HG02938 (cell line): ENCODE data around the gene SH3BGRL3.
"Not testable (repeated sequence)": the region's sequence is repeated elsewhere in the genome, so short reads cannot be mapped to it uniquely, and the experiment has no call there.

Source experiments
- ATAC-seq: cut with Tn5 transposase; IDR thresholded peaks from one replicate; pipeline ENCODE4 v1.9.1; 2021; ENCODE audit warnings: mild to moderate bottlenecking, moderate library complexity; ENCODE audit not compliant: unreplicated experiment

The SH3BGRL3 gene

DNA sequence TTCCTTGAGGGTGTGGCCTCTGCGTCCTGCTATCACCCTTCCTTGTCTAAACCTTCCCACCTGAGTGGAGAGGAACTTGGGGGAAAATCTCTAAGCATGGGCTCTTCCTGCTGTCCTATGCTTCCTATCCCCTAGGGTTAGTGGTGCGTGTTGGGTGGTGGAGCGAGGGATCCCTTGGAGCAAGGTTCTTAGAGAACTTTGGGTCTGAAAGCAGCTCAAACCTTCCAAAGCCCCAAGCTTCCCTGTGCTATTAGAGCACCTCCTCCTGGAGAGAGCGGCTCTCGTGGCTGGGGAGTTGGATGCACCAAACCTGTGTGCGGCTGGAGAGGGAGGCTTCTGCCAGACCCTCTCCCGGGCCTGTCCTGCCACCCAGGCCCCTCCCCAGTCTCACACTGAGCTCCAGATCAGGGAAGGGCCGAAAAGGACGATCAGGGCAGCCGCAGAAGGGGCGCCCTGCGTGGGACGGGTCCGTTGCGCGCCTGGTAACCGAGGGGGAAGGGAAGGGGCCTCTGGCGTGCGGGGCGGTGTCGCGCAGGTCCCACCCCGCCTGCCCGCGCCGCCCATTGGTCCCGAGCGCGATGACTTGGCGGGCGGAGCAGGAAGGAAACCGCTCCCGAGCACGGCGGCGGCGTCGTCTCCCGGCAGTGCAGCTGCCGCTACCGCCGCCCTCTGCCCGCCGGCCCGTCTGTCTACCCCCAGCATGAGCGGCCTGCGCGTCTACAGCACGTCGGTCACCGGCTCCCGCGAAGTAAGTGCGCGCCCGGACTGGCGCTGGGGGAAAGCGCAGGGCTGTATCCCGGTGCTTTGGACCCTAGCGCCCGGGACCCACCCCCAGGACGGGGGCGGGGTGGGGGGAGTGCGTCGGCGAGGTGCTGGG, at the start of gene SH3BGRL3:
Gene SH3BGRL3 (plus strand): TSS at position 631 of the 877 bp plus-strand sequence. CDS start 70 bp downstream, at position 701.
- ATAC-seq = peak; percentile 41

DNA sequence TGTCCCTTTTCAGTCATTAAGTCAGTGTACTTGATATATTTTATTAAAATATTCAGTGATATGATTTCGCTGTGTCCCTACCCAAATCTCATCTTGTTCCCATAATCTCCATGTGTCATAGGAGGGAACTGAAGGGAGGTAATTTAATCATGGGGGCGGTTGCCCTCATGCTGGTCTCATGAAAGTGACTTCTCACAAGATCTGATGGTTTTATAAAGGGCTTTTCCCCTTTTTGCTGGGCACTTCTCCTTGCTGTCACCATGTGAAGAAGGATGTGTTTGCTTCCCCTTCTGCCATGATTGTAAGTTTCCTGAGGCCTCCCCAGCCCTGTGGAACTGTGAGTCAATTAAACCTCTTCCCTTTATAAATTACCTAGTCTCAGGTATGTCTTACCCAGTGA, 49.2 kb upstream of the SH3BGRL3 start:
- not testable (repeated sequence) for ATAC-seq

DNA sequence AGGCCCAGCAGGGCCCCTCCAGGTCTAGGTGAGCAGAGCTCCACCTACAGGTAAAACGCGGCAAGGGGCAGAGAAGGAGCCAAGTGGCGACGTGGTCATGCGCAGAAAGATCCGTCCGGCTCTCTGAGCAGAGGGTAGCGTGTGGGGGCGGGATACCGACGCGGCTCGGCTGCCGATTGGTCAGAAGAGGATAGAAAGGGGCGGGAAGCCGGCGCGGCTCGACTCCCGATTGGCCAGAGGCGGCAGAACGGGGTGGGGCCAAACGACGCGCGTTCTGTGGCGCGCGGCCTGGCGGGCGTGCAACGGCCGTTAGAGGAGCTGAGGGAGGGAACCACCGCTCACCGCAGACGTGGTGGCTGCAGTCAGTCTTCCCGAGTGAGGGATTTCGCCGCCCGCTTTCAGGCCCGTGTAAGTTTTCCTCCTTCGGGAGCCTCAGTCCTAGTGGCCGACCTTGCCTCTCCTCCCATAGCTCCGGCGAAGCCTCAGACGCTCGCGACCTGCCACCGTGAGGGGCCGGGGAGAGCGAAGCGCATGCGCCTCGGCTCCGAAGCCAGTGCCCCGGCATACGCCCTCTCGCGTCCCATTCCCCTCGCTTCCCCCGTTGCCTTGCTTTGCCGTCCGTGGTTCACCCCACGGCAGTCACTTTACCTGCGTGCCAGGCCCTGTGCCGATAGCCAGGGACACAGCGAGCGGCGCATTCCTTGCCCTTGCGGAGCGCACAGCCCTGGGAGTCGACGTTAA, 45.8 kb upstream of the SH3BGRL3 start, which contains the start of gene CEP85:
Gene CEP85 (plus strand): TSS at position 298 of the 741 bp plus-strand sequence. CDS start 5,584 bp downstream, outside the sequence.
- peak; percentile 94 for ATAC-seq

DNA sequence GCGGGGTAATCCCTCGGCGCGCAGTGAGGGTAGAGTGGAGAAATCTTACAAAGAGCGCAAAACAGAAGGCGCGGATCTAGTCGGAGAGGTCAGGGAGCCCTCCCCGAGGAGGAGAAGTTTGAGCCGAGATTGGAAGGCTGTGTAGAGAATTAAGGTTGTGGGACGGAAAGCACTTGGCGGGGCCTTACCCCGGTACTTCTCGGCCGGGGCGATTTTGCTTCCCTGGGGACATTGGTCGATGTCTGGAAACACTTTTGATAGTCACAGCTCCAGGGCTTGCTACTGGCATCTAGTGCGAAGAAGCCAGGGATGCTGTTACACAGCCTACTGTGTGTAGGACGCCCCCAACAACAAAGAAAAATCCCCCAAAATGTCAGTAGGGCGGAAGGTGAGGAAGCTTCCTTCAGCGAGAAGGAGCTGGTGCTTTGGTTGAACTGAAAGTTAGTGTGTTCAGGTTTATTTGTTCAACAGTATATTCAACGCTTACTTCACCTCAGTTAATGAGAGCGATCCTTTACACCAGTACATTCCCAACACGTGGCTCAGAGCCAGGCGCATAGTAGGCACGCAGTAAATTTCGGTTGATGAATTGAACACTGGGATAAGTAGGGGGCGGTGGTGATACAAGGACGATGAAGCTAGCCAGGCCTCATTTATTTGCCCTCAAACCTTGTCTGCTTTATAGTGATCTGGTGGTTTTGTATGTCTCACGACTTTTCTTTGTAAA, 45.1 kb upstream of the SH3BGRL3 start:
- peak; percentile 1 for ATAC-seq

DNA sequence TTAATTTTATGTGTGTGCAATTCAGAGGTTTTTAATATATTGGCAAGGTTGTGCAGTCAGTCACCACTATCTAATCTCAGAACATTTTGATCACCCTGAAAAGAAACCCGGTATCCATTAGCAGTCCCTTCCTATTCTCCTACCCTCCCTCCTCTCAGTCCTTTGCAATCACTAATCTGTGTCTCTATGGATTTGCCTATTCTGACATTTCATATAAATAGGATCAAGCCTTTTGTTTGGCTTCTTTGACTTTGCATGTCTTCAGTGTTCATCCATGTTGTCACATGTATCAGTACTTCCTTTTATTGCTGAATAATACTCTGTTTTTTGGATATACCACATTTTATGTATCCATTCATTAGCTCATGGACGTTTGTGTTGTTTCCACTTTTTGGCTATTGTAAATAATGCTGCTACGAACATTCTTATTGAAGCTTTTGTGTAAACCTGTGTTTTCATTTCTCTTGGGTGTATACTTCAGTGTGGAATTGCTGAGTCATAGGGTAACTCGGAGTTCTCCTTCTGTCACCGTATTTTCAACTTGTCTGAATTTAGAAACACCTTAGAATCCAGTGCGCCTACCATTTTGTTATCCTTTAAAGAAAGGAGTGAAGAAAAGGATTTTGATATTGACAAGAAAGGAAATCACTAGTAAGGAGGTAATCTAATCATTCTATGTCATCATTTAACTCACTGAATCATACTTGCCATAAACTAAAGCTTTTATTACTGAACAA, 42.5 kb upstream of the SH3BGRL3 start:
- no peak for ATAC-seq

DNA sequence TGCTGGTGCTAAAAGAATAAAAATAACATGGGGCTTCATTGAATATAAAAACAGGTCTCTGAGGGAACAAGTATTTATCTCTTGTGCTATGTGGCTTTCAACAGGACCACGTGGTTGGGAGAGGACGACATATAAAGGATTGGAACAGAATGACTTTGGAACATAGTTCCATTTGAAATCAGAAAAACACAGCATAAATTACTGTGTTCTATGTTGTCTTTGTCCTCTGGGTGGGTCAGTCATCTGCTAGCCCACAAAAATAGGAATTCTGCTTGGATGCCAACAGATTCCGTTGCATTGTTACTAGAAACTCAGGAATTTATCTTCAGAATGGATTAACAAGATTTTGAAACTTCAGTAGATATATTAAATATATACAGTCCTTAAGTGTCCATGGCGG, 40.0 kb upstream of the SH3BGRL3 start:
- no peak for ATAC-seq

DNA sequence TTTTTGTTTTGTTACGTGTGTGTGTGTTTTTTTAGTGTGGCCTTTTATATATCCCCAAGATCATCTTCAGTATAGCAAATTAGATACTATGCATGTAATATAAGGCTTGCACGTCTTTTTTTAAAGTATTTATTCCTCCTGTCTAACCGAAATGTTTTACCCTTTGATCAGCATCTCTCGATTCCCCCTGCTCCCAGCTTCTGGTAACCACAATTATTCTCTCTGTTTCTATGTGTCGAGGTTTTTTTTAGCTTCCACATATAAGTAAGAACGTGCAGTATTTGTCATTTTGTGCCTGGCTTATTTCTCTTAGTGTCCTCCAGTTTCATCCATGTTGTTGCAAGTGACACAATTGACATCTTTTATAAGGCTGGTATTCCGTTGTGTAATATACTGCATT, 27.2 kb upstream of the SH3BGRL3 start:
- ATAC-seq = no peak

DNA sequence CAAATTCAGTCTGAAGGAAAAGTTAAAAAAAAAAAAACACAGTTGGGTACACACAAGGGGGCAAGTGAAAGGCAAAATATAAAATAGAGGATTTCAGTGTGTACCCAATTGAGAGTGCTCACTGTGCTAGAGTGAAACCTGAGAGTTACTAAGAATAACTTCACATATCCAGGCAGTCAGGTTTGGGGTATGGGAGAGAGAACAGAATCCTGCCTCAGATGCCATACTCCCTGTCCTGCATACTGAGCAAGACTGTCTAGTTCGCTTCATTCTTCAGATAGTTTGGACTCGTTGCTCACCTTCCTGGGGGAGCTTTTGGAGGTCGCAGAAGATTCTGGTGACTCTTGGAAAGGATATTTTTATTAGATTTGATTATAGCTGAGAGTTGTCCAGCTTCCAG, 25.5 kb upstream of the SH3BGRL3 start:
- no peak for ATAC-seq

DNA sequence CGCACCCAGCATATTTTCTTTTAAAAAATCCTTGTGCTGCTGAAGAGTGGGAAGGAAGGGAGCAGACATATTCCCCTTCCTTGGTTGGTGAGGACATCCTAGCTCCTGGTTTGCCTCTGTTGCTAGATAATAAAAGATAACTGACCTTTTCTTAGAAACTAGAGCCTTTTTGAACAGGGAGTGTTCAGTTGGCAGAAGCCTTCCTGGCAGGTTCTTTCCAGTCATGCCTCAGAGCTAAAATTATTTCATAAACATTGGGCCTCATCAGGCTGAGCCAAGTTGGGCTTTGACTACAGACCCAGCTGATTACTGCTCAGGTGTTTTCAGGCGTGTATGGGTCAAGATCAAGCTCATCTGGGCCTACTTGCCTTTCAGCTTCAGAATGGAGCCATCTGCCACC, 22.7 kb upstream of the SH3BGRL3 start:
- ATAC-seq = no peak

DNA sequence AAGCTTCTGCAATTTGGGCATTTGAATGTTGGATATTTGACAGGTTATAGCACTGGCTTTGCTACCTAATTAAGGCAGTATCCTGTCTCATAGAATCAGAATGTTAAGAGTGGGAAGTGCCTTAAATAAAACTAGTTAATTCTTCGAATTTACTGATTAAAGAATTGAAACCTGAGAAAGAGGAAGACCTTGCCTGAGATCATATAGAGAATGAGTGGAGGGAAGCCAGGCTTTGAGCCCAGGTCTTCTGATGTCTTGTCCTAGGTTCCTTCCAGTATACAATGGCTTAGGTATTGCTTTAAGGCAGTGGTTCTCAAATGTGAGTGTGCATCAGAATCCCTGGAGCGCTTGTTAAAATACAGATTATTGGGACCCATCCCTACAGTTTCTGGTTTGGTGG, 20.9 kb upstream of the SH3BGRL3 start:
- no peak for ATAC-seq

DNA sequence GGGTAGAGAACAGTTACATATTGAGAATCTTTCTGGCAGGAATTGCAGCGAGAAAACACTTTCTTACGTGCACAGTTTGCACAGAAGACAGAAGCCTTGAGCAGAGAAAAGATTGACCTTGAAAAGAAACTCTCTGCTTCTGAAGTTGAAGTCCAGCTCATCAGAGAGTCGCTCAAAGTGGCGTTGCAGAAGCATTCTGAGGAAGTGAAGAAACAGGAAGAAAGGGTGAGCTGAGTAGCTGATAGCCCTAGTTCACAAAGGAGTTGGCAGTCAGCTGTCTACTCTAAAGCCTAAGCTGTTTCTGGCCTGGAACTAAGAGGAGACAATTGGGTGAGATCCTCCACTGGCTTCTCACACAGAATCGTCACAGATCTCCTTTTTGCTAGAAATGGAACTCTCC, 20.3 kb upstream of the SH3BGRL3 start:
- no peak for ATAC-seq

DNA sequence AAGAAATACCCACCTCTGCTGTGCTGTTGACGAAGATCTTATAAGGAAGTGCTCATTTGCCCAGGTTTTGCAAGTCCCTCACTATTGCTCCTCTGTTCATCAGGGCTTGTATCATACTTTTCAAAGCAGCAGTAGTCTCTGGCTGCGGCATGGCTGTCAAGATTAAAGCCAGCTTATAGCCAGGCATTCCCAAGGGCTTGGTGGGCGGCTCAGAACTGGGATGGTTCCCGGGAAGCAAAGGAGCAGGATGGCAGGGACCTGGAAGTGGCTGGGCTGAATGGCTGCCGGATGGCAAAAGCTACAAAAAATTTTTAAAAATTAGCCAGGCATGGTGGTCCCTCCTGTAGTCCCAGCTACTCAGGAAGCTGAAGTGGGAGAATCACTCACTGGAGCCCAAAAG, 16.7 kb upstream of the SH3BGRL3 start:
- no peak for ATAC-seq

DNA sequence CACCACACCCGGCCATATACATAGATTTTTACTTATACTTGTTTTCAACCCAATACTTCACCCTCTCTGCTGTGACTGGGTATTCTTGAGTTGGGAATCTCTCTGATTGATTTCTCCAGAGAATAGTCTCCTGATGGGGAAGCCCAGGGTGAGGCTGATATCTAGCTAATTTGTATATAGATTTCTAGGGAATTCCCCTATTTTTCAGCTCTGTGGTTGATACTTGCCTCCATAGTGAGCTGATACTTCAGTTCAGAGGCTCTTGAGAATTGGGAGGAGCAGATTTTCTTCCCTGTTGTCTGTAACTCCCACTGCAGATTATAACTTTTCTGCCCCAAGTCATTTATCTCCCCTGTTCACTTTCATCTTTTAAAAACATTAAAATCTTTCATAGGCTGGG, 14.5 kb upstream of the SH3BGRL3 start:
- ATAC-seq = no peak

DNA sequence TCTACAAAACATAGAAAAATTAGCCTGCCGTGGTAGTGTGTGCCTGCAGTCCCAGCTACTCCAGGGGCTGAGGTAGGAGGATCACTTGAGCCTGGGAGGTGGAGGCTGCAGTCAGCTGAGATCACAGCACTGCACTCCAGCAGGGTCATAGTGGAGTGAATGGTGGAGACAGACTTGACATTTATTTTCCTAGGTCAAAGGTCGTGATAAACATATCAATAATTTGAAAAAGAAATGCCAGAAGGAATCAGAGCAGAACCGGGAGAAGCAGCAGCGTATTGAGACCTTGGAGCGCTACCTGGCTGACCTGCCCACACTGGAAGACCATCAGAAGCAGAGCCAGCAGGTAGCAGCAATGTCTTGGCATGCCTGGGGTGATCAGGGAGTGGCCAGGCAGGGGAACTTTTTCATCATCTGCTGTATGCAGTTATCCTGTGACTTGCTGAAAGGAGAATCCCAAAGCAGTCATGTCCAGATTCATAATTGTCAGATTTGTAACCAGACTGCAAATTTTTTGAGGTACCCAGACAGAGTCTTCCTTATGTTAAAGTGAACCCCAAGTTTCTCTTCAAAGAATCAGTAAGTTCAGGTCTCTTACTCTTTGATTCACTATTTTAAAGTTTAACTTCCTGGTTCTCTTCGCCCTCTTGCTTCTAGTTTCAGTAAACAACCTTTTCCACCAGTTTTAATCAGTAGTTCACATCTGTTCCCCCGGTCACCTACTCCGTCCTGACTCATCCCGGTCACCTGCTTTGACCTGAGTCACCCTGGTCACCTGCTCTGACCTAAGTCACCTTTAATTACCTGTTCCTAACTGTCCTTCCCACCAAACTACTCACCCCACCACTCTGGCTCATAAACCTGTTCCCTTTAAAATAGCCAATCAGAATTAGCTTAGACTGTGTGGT, 11.3 kb upstream of the SH3BGRL3 start:
- no peak for ATAC-seq

DNA sequence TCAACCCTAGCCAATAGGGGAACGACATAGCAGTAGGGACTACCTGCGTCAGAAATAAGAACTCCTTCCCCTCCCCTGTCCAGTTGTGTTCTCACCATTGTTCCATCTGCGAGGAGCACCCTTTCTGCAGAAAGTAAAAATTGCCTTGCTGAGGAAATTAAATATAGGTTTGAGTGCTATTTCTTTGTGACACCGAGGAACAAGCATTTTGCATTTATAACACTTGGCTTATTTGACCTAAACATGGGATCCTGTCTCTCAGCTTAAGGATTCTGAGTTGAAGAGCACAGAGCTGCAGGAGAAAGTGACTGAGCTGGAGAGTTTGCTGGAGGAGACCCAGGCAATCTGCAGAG, 10.7 kb upstream of the SH3BGRL3 start:
- no peak for ATAC-seq

DNA sequence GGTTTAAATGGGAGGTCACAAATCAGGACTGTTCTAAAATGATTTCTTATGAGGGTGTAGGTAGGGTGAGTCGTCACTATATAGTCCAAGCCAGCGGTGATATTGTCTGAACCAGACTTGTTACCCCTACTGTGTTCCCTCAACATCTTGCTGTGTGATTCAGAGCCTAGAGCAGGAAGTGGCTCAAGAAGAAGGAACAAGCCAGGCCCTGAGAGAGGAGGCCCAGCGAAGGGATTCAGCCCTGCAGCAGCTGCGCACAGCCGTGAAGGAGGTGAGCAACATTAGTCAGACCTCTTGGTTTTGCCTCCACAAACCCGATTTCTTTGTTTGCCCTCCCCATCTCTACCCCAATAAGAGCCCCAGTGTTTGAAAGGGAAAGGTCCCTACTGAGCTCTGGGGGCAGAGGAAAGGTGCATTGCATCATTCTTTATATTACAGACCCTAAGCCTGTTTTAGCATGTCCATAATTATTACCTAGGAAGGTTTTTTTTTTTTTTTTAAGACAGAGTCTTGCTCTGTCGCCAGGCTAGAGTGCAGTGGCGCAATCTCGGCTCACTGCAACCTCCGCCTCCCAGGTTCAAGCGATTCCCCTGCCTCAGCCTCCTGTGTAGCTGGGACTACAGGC, 5.0 kb upstream of the SH3BGRL3 start:
- ATAC-seq = no peak

DNA sequence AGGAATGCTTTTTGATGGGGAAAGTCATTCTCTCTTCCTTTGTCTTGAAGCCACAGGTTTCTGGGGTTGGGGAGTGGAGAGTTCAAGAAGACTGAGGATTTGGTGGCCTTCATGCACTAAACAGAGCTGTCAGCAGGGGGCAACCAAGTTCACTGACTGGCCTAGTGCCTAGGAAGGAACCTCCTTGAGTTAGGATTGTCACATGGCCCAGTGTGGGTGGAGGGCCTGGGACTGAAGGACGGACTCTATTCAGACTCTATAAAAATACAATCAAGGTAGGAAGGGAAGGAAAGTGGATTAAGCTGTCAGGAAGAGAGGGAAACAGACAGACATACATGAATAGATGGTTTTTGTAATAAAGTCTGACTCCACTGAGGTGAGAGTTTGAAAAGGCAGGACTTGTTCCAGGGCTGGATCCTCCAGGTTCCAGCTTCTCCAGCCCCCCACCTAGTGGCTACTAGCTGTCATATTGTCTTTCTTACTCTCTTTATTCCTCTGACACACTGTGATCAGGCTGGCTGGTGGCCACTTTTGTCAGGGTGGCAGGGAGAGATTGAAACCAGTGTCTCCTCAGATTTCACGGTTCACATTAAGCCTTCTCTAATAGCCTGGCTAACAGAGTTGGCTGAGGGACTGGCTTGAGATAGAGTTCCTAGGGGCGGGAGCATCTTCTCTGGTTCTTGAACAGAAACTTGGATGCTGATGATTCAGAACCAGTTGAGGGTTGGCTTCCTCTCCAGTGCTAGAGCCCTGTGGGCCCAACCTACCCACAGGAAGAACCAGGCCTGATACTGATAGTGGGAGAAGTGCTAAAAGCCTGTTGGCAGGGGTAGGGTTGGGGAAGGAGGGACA, 4.1 kb upstream of the SH3BGRL3 start:
- ATAC-seq = no peak

DNA sequence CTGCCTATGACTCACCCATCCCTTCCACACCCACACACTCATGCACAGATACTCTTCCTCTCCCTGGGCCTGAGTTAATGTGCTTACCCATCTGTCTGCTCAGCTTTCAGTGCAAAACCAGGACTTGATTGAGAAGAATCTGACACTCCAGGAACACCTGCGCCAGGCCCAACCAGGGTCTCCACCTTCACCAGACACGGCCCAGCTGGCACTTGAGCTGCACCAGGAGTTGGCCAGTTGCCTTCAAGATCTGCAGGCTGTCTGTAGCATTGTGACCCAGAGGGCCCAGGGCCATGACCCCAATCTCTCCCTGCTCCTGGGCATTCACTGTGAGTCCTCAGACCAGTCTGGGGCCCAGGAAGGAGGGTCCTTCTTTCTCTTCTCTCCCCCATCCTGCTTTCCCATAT, 3.5 kb upstream of the SH3BGRL3 start:
- ATAC-seq = no peak
